ENCODE measurements around the gene SLC19A1.

The SLC19A1 gene

DNA sequence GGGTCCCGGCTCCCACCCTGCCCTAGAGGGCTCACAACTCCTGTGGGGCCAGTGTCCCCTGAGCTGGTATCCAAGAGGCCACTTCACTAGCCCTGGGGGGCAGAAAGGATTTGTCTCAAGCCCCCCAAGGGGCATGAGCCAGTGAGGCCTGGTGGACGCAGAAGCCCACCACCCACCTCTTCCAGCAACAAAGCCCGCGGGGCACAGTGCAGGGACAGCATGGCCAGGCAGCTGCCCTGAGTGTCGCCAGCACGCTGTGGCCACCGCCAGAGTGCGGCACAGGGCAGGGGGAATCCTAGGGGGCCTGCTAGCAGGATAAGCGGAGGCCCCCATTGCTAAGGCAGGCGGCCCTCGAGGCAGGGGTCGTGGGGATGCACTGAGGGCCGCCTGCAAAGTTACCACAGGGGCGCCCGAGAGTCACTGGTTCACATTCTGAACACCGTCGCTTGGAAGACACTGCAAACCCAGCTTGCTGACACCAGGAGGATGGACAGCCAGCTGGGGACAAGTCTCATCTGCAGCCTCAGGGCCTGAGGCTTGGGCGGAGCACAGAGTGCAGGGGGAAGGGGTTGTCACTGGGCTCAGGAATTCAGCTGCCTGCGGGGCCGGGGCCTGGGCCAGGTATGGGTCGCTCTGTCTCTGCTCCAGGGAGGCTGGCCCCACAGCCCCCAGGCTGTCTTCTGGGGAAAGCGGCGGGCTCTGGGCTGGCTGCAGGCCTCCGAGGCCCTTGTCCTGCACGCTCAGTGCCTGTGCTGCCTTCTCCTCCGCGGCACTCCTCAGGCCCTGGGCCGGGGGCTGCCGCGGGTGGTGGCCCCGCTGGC lies 26.8 kb downstream of the SLC19A1 start:
- H3K4me1 ChIP-seq (ENCODE audit: control insufficient read depth in 1 of 2, insufficient read depth in 1 of 2, low read depth in 1 of 2, low read length in 1 of 2) = peaks cover 82 to 87% of the 10 kb centered on the region in 2 experiments
- H3K36me3 ChIP-seq = peaks cover 65% of the 10 kb centered on the region
- H3K4me3 ChIP-seq (ENCODE audit: low read depth in 1 of 2, low read length in 1 of 2) = peak overlapping the region in 1 of 2 experiments; percentile 28
- H3K27me3 ChIP-seq = no peaks in the 10 kb centered on the region
- no peaks in the 10 kb centered on the region for H3K9me3 ChIP-seq
- TF ChIP-seq, protein P1, sequence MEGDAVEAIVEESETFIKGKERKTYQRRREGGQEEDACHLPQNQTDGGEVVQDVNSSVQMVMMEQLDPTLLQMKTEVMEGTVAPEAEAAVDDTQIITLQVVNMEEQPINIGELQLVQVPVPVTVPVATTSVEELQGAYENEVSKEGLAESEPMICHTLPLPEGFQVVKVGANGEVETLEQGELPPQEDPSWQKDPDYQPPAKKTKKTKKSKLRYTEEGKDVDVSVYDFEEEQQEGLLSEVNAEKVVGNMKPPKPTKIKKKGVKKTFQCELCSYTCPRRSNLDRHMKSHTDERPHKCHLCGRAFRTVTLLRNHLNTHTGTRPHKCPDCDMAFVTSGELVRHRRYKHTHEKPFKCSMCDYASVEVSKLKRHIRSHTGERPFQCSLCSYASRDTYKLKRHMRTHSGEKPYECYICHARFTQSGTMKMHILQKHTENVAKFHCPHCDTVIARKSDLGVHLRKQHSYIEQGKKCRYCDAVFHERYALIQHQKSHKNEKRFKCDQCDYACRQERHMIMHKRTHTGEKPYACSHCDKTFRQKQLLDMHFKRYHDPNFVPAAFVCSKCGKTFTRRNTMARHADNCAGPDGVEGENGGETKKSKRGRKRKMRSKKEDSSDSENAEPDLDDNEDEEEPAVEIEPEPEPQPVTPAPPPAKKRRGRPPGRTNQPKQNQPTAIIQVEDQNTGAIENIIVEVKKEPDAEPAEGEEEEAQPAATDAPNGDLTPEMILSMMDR (IDR thresholded peaks at IDR 0.05) = no peak
- peak overlapping the region; percentile 93 for H3K27ac ChIP-seq

DNA sequence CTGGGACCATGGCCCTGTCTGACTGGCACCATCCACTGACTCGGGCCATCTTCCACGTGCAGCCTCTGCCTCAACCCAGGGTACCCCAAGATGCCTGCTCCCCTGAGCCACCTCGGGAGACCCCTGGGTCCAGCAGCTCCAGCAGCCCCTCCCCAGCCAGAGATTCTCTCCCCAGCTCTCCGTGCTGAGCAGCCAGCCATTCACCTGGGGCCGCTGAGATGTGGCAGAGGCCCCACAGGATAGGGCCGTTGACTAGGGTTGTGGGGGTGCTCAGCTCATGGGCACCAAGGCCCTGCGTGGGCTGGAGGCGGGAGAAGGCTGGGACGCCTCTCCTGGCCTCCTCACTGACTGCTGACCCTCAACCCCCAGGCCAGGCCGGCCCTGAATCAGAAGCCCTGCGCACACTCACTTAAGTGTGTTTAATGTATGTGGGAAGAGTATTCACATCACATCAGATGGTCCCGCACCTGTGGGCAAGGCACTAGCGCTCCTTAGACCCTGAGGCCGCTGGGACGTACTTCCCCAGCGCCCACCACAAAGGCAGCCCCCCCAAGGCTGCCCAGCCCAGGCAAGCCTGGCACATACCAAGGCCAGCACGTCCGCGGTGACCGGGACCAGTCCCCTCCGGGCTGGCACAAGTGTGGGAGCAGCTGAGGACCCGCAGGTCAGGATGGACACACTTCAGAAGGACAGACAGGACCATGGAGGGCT lies 27.8 kb downstream of the SLC19A1 start:
- peaks cover 77 to 78% of the 10 kb centered on the region in 2 experiments for H3K4me1 ChIP-seq (ENCODE audit: control insufficient read depth in 1 of 2, insufficient read depth in 1 of 2, low read depth in 1 of 2, low read length in 1 of 2)
- peak overlapping the region; percentile 93 for H3K27ac ChIP-seq
- no peaks in the 10 kb centered on the region for H3K9me3 ChIP-seq
- H3K4me3 ChIP-seq (ENCODE audit: low read depth in 1 of 2, low read length in 1 of 2) = no peak overlapping the region
- H3K36me3 ChIP-seq = peaks cover 74% of the 10 kb centered on the region
- TF ChIP-seq, protein P1 (IDR thresholded peaks at IDR 0.05) = no peak
- no peaks in the 10 kb centered on the region for H3K27me3 ChIP-seq

DNA sequence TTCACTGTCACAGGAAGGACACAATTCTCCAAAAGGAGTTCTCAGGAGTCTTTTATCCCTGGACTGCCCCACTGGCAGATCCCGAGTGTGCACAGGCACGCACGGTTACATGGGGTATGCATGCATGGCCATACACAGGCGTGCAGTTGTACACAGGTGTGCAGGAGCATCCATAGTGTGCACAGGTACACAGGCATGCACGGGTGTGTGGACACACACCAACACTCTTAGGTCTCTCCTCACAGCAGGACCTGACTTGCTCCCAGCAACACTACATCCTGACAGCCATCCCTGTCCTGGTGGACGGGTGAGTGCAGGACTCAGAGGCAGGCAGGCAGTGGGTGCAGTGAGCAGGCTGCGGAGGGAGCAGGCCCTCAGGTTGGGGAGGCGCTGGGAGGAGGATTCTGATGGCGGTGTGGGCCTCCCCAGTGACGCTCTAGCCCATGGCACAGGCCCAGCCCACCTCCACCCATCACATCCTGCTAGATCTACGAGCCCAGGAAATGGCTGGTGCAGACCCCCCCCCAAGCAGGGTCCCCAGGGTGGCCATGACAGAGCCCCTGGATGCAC lies 28.4 kb downstream of the SLC19A1 start:
- H3K27me3 ChIP-seq = no peaks in the 10 kb centered on the region
- H3K4me3 ChIP-seq (ENCODE audit: low read depth in 1 of 2, low read length in 1 of 2) = no peak overlapping the region
- TF ChIP-seq, protein P1 (IDR thresholded peaks at IDR 0.05) = no peak
- peak overlapping the region; percentile 93 for H3K27ac ChIP-seq
- H3K9me3 ChIP-seq = no peaks in the 10 kb centered on the region
- H3K36me3 ChIP-seq = peaks cover 80% of the 10 kb centered on the region
- peaks cover 71 to 78% of the 10 kb centered on the region in 2 experiments for H3K4me1 ChIP-seq (ENCODE audit: control insufficient read depth in 1 of 2, insufficient read depth in 1 of 2, low read depth in 1 of 2, low read length in 1 of 2)

DNA sequence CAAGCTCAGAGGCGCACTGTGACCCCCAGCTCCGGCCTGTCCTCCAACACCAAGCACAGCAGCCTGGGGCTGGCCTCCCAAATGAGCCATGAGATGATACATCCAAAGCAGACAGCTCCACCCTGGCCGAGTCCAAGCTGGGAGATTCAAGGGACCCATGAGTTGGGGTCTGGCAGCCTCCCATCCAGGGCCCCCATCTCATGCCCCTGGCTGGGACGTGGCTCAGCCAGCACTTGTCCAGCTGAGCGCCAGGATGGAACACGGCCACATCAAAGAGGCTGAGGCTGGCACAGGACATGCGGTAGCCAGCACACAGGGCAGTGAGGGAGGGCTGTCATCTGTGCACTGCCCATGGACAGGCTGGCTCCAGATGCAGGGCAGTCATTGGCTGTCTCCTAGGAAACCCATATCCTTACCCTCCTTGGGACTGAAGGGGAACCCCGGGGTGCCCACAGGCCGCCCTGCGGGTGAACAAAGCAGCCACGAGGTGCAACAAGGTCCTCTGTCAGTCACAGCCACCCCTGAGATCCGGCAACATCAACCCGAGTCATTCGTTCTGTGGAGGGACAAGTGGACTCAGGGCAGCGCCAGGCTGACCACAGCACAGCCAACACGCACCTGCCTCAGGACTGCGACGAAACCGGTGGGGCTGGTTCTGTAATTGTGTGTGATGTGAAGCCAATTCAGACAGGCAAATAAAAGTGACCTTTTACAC lies 29.1 kb downstream of the SLC19A1 start:
- peaks cover 87% of the 10 kb centered on the region for H3K36me3 ChIP-seq

DNA sequence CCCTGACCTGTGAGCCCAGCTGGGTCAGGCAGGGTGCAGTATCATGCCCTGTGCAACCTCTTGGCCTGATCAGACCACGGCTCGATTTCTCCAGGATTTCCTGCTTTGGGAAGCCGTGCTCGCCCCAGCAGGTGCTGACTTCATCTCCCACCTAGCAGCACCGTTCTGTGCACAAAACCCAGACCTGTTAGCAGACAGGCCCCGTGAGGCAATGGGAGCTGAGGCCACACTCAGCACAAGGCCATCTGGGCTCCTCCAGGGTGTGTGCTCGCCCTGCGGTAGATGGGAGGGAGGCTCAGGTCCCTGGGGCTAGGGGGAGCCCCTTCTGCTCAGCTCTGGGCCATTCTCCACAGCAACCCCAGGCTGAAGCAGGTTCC lies 29.6 kb downstream of the SLC19A1 start:
- H3K27ac ChIP-seq = peak overlapping the region; percentile 93
- TF ChIP-seq, protein P1 (IDR thresholded peaks at IDR 0.05) = no peak
- H3K27me3 ChIP-seq = no peaks in the 10 kb centered on the region
- peaks cover 62 to 89% of the 10 kb centered on the region in 2 experiments for H3K4me1 ChIP-seq (ENCODE audit: control insufficient read depth in 1 of 2, insufficient read depth in 1 of 2, low read depth in 1 of 2, low read length in 1 of 2)
- peaks cover 92% of the 10 kb centered on the region for H3K36me3 ChIP-seq
- H3K9me3 ChIP-seq = no peaks in the 10 kb centered on the region
- no peak overlapping the region for H3K4me3 ChIP-seq (ENCODE audit: low read depth in 1 of 2, low read length in 1 of 2)

More for the DNA sequence above, 29.1 kb downstream of the SLC19A1 start:
- peaks cover 65 to 84% of the 10 kb centered on the region in 2 experiments for H3K4me1 ChIP-seq (ENCODE audit: control insufficient read depth in 1 of 2, insufficient read depth in 1 of 2, low read depth in 1 of 2, low read length in 1 of 2)
- H3K27ac ChIP-seq = peak overlapping the region; percentile 93
- TF ChIP-seq, protein P1 (IDR thresholded peaks at IDR 0.05) = no peak
- H3K9me3 ChIP-seq = no peaks in the 10 kb centered on the region
- no peaks in the 10 kb centered on the region for H3K27me3 ChIP-seq
- no peak overlapping the region for H3K4me3 ChIP-seq (ENCODE audit: low read depth in 1 of 2, low read length in 1 of 2)

All from neutrophil (primary cell).